ENCODE results near the gene LRMDA.

GRCh38 chr10:75801121-75801520, 369.7 kb downstream of the LRMDA start:
- TF ChIP-seq, protein P1, sequence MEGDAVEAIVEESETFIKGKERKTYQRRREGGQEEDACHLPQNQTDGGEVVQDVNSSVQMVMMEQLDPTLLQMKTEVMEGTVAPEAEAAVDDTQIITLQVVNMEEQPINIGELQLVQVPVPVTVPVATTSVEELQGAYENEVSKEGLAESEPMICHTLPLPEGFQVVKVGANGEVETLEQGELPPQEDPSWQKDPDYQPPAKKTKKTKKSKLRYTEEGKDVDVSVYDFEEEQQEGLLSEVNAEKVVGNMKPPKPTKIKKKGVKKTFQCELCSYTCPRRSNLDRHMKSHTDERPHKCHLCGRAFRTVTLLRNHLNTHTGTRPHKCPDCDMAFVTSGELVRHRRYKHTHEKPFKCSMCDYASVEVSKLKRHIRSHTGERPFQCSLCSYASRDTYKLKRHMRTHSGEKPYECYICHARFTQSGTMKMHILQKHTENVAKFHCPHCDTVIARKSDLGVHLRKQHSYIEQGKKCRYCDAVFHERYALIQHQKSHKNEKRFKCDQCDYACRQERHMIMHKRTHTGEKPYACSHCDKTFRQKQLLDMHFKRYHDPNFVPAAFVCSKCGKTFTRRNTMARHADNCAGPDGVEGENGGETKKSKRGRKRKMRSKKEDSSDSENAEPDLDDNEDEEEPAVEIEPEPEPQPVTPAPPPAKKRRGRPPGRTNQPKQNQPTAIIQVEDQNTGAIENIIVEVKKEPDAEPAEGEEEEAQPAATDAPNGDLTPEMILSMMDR (conservative IDR thresholded peaks at IDR 0.05; ENCODE audit: low read depth, low read length) = no peak
- no peak; the same call in 1 of the 2 replicates for TF ChIP-seq EZH2phosphoT487 (IDR thresholded peaks at IDR 0.05; ENCODE audit: borderline replicate concordance, low read length)
- no peak for TF ChIP-seq EZH2 (IDR thresholded peaks at IDR 0.05; ENCODE audit: low read length, unreplicated experiment)
